HG03521 (cell line): ENCODE data around the gene SENP7.
A peak's percentile ranks its signal among the peaks of the same experiment; 100 is the strongest.
"Not testable (repeated sequence)": the region's sequence is repeated elsewhere in the genome, so short reads cannot be mapped to it uniquely, and the experiment has no call there.

Source experiments
- ATAC-seq: cut with Tn5 transposase; IDR thresholded peaks from one replicate; pipeline ENCODE4 v1.9.1; 2021; ENCODE audit warnings: mild to moderate bottlenecking, moderate library complexity; ENCODE audit not compliant: unreplicated experiment

The SENP7 gene

GRCh38 chr3:101458387-101458786 lies 54.6 kb downstream of the SENP7 start:
- ATAC-seq = no peak

DNA sequence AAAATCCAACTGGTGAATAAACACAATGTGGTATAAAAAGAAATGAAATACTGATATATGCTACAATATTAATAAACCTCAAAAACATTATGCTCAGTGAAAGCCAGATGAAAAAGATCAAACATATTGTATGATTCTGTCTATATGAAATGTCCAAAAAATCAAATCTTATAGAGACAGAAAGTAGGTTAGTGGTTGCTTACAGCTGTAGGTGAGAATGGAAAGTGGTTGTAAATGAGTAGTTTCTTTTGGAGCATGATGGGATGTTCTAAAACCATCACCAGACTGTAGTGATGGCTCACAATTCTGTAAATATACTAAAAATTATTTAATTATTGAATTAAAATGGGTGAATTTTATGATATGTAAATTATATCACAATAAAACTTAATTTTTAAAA lies 58.4 kb downstream of the SENP7 start:
- no peak for ATAC-seq

GRCh38 chr3:101453961-101454360 lies 59.1 kb downstream of the SENP7 start:
- no peak for ATAC-seq

- not testable (repeated sequence) for ATAC-seq
These were observed 74.4 kb downstream of the SENP7 start for GRCh38 chr3:101438641-101439040.

DNA sequence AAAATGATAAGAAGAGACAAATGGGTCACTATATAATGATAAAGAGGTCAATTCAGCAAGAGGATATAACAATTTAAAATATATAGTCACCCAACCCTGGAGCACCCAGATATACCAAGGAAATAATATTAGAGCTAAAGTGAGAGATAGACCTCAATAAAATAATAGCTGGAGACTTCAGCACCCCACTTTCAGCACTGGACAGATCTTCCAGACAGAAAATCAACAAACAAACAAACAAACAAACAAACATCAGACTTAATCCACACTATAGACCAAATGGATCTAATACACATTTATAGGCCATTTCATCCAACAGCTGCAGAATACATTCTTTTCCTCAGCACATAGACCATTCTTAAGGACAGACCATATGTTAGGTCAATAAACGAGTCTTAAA lies 79.4 kb downstream of the SENP7 start:
- ATAC-seq = no peak

GRCh38 chr3:101423984-101424888 lies 88.8 kb downstream of the SENP7 start:
- ATAC-seq = no peak

- no peak for ATAC-seq
These were observed 94.2 kb downstream of the SENP7 start for GRCh38 chr3:101418851-101419250.

DNA sequence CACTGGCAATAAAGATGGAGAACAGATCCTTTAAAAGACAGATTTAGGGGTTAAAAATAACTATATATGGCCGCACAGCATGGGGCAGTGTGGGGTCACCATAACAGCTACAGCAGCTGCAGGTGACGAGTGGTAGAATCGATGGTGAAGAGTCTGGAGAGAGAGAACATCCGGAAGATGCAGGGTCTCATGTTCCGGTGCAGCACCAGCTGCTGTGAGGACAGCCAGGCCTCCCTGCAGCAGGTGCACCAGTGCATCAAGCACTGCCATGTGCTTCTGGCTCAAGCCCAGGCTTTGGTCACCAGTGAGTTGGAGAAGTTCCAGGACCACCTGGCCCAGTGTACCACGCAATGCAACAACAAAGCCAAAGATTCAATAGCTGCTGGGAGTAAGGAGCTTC lies 98.9 kb downstream of the SENP7 start:
- ATAC-seq = no peak

GRCh38 chr3:101413656-101414055 lies 99.4 kb downstream of the SENP7 start:
- ATAC-seq = no peak

DNA sequence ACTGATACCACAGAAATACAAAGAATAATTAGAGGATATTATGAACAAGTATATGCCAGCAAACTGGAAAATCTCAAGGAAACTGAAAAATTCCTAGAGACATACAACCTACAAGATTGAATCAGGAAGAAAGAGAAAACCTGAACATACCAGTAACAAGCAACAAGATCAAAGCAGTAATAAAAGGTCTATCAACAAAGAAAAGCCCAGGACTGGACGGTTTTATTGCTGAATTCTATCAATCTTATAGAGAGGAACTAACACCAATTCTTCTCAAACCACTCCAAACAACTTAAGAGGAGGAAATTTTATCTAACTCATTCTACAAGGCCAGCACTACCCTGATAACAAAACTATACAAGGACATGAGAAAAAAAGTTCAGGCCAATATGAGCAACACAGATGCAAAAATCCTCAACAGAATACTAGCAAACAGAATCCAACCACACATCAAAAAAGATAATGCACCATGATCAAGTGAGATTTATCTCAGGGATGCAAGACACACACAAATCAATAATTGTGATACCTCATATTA lies 121.5 kb downstream of the SENP7 start:
- ATAC-seq = no peak

GRCh38 chr3:101388706-101389105 lies 124.3 kb downstream of the SENP7 start:
- ATAC-seq = no peak

GRCh38 chr3:101387351-101387750 lies 125.7 kb downstream of the SENP7 start:
- ATAC-seq = no peak

- ATAC-seq = no peak
These were observed 128.6 kb downstream of the SENP7 start for GRCh38 chr3:101384426-101384825.

DNA sequence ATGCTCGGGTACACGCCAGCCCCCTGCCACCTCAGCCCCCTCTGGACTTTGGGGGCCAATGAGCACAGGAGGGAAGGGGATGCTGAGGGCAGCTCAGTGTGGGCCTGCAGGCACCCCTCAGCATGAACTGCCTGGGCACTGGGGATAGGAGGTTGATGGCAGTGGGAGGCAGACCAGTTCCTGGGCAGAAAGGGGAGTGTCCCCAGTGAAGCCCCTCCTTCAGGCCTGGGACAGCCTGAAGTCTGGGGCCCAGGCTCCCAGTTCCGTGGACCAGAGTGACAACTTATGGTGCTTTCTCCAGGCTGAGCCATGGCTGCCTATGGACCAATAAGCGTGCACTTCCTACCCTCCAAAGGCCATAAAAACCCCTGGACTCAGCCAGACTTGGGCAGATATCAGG lies 129.4 kb downstream of the SENP7 start:
- ATAC-seq = no peak

DNA sequence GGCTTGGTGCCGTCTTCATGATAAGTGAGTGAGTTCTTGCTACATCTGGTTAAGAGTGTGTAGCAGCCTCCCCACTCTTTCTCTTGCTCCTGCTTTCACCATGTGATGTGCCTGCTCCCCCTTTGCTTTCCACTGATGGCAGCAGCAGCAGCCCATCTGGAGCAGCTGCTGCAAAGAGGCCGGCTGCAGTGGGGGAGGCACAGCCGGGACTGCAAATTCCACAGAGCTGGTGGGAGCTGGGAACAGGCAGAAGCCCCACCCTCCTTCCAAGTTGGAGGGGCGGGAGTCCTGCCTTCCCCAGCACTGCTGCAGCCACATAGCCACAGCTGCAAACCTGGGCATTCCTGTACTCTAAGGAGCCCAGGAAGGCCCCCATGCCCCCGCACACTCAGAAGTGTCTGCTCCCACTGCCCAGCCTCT lies 129.8 kb downstream of the SENP7 start:
- no peak for ATAC-seq

DNA sequence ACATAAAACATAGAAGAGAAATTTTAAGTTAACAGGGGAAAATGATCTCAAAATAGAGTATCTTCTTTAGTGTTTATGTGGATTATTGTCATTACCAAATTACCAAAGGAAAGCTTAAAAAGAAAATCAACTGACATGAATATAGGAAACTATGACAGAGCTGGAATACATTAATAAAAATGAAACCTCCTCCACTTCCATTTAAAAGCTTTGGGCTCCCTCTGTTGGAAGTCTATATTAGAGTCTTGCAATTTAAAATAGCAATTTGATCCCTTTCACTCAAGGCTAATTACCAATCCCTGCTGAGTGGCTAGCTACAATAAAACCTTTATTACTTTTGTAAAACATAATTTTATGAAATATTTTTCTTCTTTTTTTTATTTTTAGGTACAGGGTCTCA lies 131.2 kb downstream of the SENP7 start:
- ATAC-seq = no peak

- peak; percentile 90 for ATAC-seq
These were observed 133.2 kb downstream of the SENP7 start for GRCh38 chr3:101379658-101380376.

GRCh38 chr3:101377796-101378195 lies 135.2 kb downstream of the SENP7 start:
- ATAC-seq = no peak

DNA sequence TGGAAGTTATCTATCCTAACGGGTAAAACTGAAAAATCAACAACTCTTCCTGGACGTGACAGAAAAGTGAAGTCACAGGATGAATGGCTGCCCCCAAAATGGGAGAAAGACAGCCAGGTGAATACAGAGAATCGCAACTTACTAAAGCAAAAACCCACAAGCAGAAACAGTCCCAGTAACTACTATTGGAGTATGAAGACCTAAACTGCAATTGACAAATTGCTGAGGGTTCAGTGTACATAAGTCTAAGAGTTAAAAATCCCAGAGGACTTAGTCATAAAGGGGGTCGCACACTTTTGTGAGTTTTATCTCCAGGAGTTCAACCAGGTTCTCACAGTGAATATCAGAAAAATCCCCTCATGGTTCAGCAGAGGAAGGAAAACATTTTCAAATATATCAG lies 135.8 kb downstream of the SENP7 start:
- ATAC-seq = no peak

- ATAC-seq = no peak
These were observed 137.4 kb downstream of the SENP7 start for GRCh38 chr3:101375586-101375985.

GRCh38 chr3:101362406-101362805 lies 150.6 kb downstream of the SENP7 start:
- ATAC-seq = no peak

DNA sequence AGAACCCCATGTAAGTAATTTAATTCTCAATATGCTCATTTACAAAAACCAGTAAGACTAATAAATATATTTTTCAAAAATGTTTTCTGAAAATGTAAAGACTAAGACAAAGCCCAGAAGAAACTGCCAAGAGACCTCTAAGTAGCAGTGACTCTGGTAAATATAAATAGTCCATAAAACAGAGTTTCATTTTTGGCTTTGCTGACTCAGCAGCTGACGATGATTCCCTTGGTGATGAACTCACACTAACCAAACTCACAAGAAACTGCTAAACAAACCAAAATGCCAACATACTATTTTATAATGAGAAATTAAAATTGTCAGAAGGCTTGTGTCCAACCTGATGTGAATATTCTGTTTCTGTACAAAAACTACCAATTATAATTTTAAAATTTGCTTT lies 161.2 kb downstream of the SENP7 start:
- ATAC-seq = no peak
